ENCODE results near the gene FILIP1L.
"Not testable (repeated sequence)": the region's sequence is repeated elsewhere in the genome, so short reads cannot be mapped to it uniquely, and the experiment has no call there.

Gene FILIP1L

GRCh38 chr3:100051513-100051912 lies 62.8 kb downstream of the FILIP1L start:
- H3K27me3 ChIP-seq (ENCODE audit: insufficient read depth, low read length); H3K36me3 ChIP-seq (ENCODE audit: insufficient read depth, low read length); H3K4me3 ChIP-seq (ENCODE audit: low read length); H2AFZ ChIP-seq (ENCODE audit: low read depth, low read length); H3K9me3 ChIP-seq (ENCODE audit: low read length): not testable (repeated sequence)
- H3K4me1 ChIP-seq (ENCODE audit: insufficient read depth, low read length), result peaks cover 27% of the 10 kb centered on the region

- Histone ChIP-seq H3K27me3 (ENCODE audit: insufficient read depth, low read length) (no peaks in the 10 kb centered on the region), H3K9me3 (ENCODE audit: low read length) (no peaks in the 10 kb centered on the region), H2AFZ (ENCODE audit: low read depth, low read length) (no peak overlapping the region), H3K36me3 (ENCODE audit: insufficient read depth, low read length) (no peaks in the 10 kb centered on the region), H3K4me1 (ENCODE audit: insufficient read depth, low read length) (peaks cover 27% of the 10 kb centered on the region), H3K4me3 (ENCODE audit: low read length) (no peak overlapping the region)
These were observed 66.1 kb downstream of the FILIP1L start for GRCh38 chr3:100048248-100048647.

GRCh38 chr3:100047455-100048141 lies 66.7 kb downstream of the FILIP1L start:
- no peaks in the 10 kb centered on the region for H3K27me3 ChIP-seq (ENCODE audit: insufficient read depth, low read length)
- no peak overlapping the region for H2AFZ ChIP-seq (ENCODE audit: low read depth, low read length)
- peaks cover 31% of the 10 kb centered on the region for H3K4me1 ChIP-seq (ENCODE audit: insufficient read depth, low read length)
- no peak overlapping the region for H3K4me3 ChIP-seq (ENCODE audit: low read length)
- H3K36me3 ChIP-seq (ENCODE audit: insufficient read depth, low read length), result no peaks in the 10 kb centered on the region
- H3K9me3 ChIP-seq (ENCODE audit: low read length), result no peaks in the 10 kb centered on the region

GRCh38 chr3:100046986-100047385 lies 67.3 kb downstream of the FILIP1L start:
- Histone ChIP-seq H3K9me3 (ENCODE audit: low read length) (no peaks in the 10 kb centered on the region), H3K27me3 (ENCODE audit: insufficient read depth, low read length) (no peaks in the 10 kb centered on the region), H3K36me3 (ENCODE audit: insufficient read depth, low read length) (no peaks in the 10 kb centered on the region), H3K4me3 (ENCODE audit: low read length) (no peak overlapping the region), H3K4me1 (ENCODE audit: insufficient read depth, low read length) (peaks cover 33% of the 10 kb centered on the region), H2AFZ (ENCODE audit: low read depth, low read length) (no peak overlapping the region)

GRCh38 chr3:100045696-100046095 lies 68.6 kb downstream of the FILIP1L start:
- H2AFZ ChIP-seq (ENCODE audit: low read depth, low read length), result no peak overlapping the region
- no peak overlapping the region for H3K4me3 ChIP-seq (ENCODE audit: low read length)
- no peaks in the 10 kb centered on the region for H3K36me3 ChIP-seq (ENCODE audit: insufficient read depth, low read length)
- peaks cover 46% of the 10 kb centered on the region for H3K4me1 ChIP-seq (ENCODE audit: insufficient read depth, low read length)
- no peaks in the 10 kb centered on the region for H3K9me3 ChIP-seq (ENCODE audit: low read length)
- no peaks in the 10 kb centered on the region for H3K27me3 ChIP-seq (ENCODE audit: insufficient read depth, low read length)

GRCh38 chr3:100044369-100044768 lies 69.9 kb downstream of the FILIP1L start:
- peaks cover 51% of the 10 kb centered on the region for H3K4me1 ChIP-seq (ENCODE audit: insufficient read depth, low read length)
- H3K4me3 ChIP-seq (ENCODE audit: low read length), result no peak overlapping the region
- no peaks in the 10 kb centered on the region for H3K36me3 ChIP-seq (ENCODE audit: insufficient read depth, low read length)
- no peak overlapping the region for H2AFZ ChIP-seq (ENCODE audit: low read depth, low read length)
- H3K27me3 ChIP-seq (ENCODE audit: insufficient read depth, low read length), result no peaks in the 10 kb centered on the region
- no peaks in the 10 kb centered on the region for H3K9me3 ChIP-seq (ENCODE audit: low read length)

- Histone ChIP-seq H3K4me1 (ENCODE audit: insufficient read depth, low read length) (peaks cover 50% of the 10 kb centered on the region), H3K36me3 (ENCODE audit: insufficient read depth, low read length) (no peaks in the 10 kb centered on the region), H2AFZ (ENCODE audit: low read depth, low read length) (no peak overlapping the region), H3K9me3 (ENCODE audit: low read length) (no peaks in the 10 kb centered on the region), H3K4me3 (ENCODE audit: low read length) (no peak overlapping the region), H3K27me3 (ENCODE audit: insufficient read depth, low read length) (no peaks in the 10 kb centered on the region)
These were observed 71.0 kb downstream of the FILIP1L start for GRCh38 chr3:100043271-100043670.

GRCh38 chr3:100042166-100042981 lies 71.9 kb downstream of the FILIP1L start:
- H3K27me3 ChIP-seq (ENCODE audit: insufficient read depth, low read length), result no peaks in the 10 kb centered on the region
- no peak overlapping the region for H2AFZ ChIP-seq (ENCODE audit: low read depth, low read length)
- no peak overlapping the region for H3K4me3 ChIP-seq (ENCODE audit: low read length)
- peaks cover 41% of the 10 kb centered on the region for H3K4me1 ChIP-seq (ENCODE audit: insufficient read depth, low read length)
- H3K36me3 ChIP-seq (ENCODE audit: insufficient read depth, low read length), result no peaks in the 10 kb centered on the region
- no peaks in the 10 kb centered on the region for H3K9me3 ChIP-seq (ENCODE audit: low read length)

GRCh38 chr3:100041328-100041749 lies 73.0 kb downstream of the FILIP1L start:
- Histone ChIP-seq H3K4me3 (ENCODE audit: low read length) (no peak overlapping the region), H2AFZ (ENCODE audit: low read depth, low read length) (no peak overlapping the region), H3K9me3 (ENCODE audit: low read length) (no peaks in the 10 kb centered on the region), H3K4me1 (ENCODE audit: insufficient read depth, low read length) (peaks cover 30% of the 10 kb centered on the region), H3K27me3 (ENCODE audit: insufficient read depth, low read length) (no peaks in the 10 kb centered on the region), H3K36me3 (ENCODE audit: insufficient read depth, low read length) (no peaks in the 10 kb centered on the region)

GRCh38 chr3:100040451-100041225 lies 73.7 kb downstream of the FILIP1L start:
- no peaks in the 10 kb centered on the region for H3K27me3 ChIP-seq (ENCODE audit: insufficient read depth, low read length)
- H3K9me3 ChIP-seq (ENCODE audit: low read length), result no peaks in the 10 kb centered on the region
- H2AFZ ChIP-seq (ENCODE audit: low read depth, low read length), result no peak overlapping the region
- H3K4me3 ChIP-seq (ENCODE audit: low read length), result no peak overlapping the region
- H3K36me3 ChIP-seq (ENCODE audit: insufficient read depth, low read length), result no peaks in the 10 kb centered on the region
- H3K4me1 ChIP-seq (ENCODE audit: insufficient read depth, low read length), result peaks cover 24% of the 10 kb centered on the region

- peaks cover 26% of the 10 kb centered on the region for H3K4me1 ChIP-seq (ENCODE audit: insufficient read depth, low read length)
- no peak overlapping the region for H2AFZ ChIP-seq (ENCODE audit: low read depth, low read length)
- no peak overlapping the region for H3K4me3 ChIP-seq (ENCODE audit: low read length)
- no peaks in the 10 kb centered on the region for H3K36me3 ChIP-seq (ENCODE audit: insufficient read depth, low read length)
- H3K9me3 ChIP-seq (ENCODE audit: low read length), result no peaks in the 10 kb centered on the region
- no peaks in the 10 kb centered on the region for H3K27me3 ChIP-seq (ENCODE audit: insufficient read depth, low read length)
These were observed 75.2 kb downstream of the FILIP1L start for GRCh38 chr3:100039075-100039474.

- Histone ChIP-seq H2AFZ (ENCODE audit: low read depth, low read length) (no peak overlapping the region), H3K4me1 (ENCODE audit: insufficient read depth, low read length) (peaks cover 12% of the 10 kb centered on the region), H3K4me3 (ENCODE audit: low read length) (no peak overlapping the region), H3K36me3 (ENCODE audit: insufficient read depth, low read length) (no peaks in the 10 kb centered on the region), H3K9me3 (ENCODE audit: low read length) (no peaks in the 10 kb centered on the region), H3K27me3 (ENCODE audit: insufficient read depth, low read length) (no peaks in the 10 kb centered on the region)
These were observed 80.3 kb downstream of the FILIP1L start for GRCh38 chr3:100033903-100034471.

- Histone ChIP-seq H3K36me3 (ENCODE audit: insufficient read depth, low read length) (no peaks in the 10 kb centered on the region), H3K4me3 (ENCODE audit: low read length) (no peak overlapping the region), H3K27me3 (ENCODE audit: insufficient read depth, low read length) (no peaks in the 10 kb centered on the region), H2AFZ (ENCODE audit: low read depth, low read length) (no peak overlapping the region), H3K4me1 (ENCODE audit: insufficient read depth, low read length) (peaks cover 12% of the 10 kb centered on the region), H3K9me3 (ENCODE audit: low read length) (no peaks in the 10 kb centered on the region)
These were observed 81.1 kb downstream of the FILIP1L start for GRCh38 chr3:100033184-100033583.
